Endothelial cell of umbilical vein (primary cell): Measurements from ENCODE around the gene ALG5. TPM values are rescaled to one million over a fixed set of nuclear protein-coding genes. Genes with fewer than 3 reads are reported as not detected.

Source experiments
- BruUV-seq: library from RNA; stranded (reverse); fragments of 400-500 nt; replicated peaks from 2 replicates; lab custom pipeline; 2021; lab: Mats Ljungman, UMichigan
- CTCF ChIA-PET: fragments of 300-600, 350-600 bp; sonication (Branson Sonifier 250); formaldehyde crosslinking; loops from one replicate; lab custom pipeline; 2021; ENCODE audit warnings: antibody characterized with exemption, inconsistent platforms; lab: Charles Lee
- POLR2A ChIA-PET: fragments of 300-600, 350-600 bp; sonication (Branson Sonifier 250); formaldehyde crosslinking; loops from one replicate; lab custom pipeline; 2021; ENCODE audit warnings: antibody characterized with exemption, inconsistent platforms; lab: Charles Lee
- DNase-seq: peaks from one replicate; pipeline ENCODE4 v3.0.0-alpha.2; 2011; ENCODE audit warnings: low read depth, low spot score
- FAIRE-seq: peaks from 2 replicates; lab custom pipeline; 2011; peaks lifted over from hg19 to GRCh38; lab: Jason Lieb, UNC
- H2AFZ ChIP-seq: 2 replicates; pipeline ENCODE4 v1.6.0; 2012; ENCODE audit warnings: low read depth, low read length, control low read depth, inconsistent platforms
- H3K27ac ChIP-seq: 2 replicates; pipeline ENCODE4 v1.5.1; 2011; ENCODE audit warnings: low read depth, mild to moderate bottlenecking, control low read depth, low read length, moderate library complexity; ENCODE audit not compliant: insufficient read depth
- H3K27me3 ChIP-seq, 2 experiments: 2 replicates each; pipeline versions ENCODE4 v1.6.0 to v1.6.1; 2011; ENCODE audit warnings: low read length in 2 of 2, mixed read lengths in 1 of 2; ENCODE audit not compliant: control insufficient read depth in 2 of 2, insufficient read depth in 2 of 2
- H3K36me3 ChIP-seq, 2 experiments: 2 replicates in 1 of 2; 3 replicates in 1 of 2; pipeline ENCODE4 v1.5.1; 2011; ENCODE audit warnings: low read length in 2 of 2, mild to moderate bottlenecking in 1 of 2, moderate library complexity in 1 of 2; ENCODE audit not compliant: control insufficient read depth in 2 of 2, insufficient read depth in 2 of 2; ENCODE audit errors: extremely low read depth in 1 of 2
- H3K4me1 ChIP-seq: 3 replicates; pipeline ENCODE4 v1.5.1; 2011; ENCODE audit warnings: mild to moderate bottlenecking, low read length; ENCODE audit not compliant: control insufficient read depth, insufficient read depth; ENCODE audit errors: extremely low read depth
- H3K4me2 ChIP-seq: 2 replicates; pipeline ENCODE4 v1.6.1; 2011; ENCODE audit warnings: low read length, control low read depth, mixed read lengths; ENCODE audit not compliant: insufficient read depth
- H3K4me3 ChIP-seq, 3 experiments: fragments of 200-600 bp in 1 of 3; sonication (generic), shearing (Covaris generic) in 1 of 3; replicated peaks in 1 of 3; 2 replicates each; pipeline ENCODE4 v1.5.1; 2011 to 2016; ENCODE audit warnings: control low read depth in 3 of 3, low read length in 3 of 3, mild to moderate bottlenecking in 2 of 3, inconsistent platforms in 1 of 3, low read depth in 1 of 3, moderate library complexity in 1 of 3; ENCODE audit not compliant: insufficient read depth in 1 of 3
- H3K79me2 ChIP-seq: 2 replicates; pipeline ENCODE4 v1.6.0; 2012; ENCODE audit warnings: low read length, inconsistent platforms; ENCODE audit not compliant: control insufficient read depth, insufficient read depth
- H3K9ac ChIP-seq: replicated peaks from 2 replicates; pipeline ENCODE3; 2011; ENCODE audit warnings: low read length, control low read depth; ENCODE audit not compliant: insufficient read depth; ENCODE audit errors: extremely low read depth
- H3K9me1 ChIP-seq: replicated peaks from 3 replicates; pipeline ENCODE4 v1.6.0; 2011; ENCODE audit warnings: mild to moderate bottlenecking, low read length; ENCODE audit not compliant: control insufficient read depth, insufficient read depth; ENCODE audit errors: extremely low read depth
- H3K9me3 ChIP-seq: replicated peaks from 2 replicates; pipeline ENCODE4 v1.5.1; 2012; ENCODE audit warnings: low read length, inconsistent platforms; ENCODE audit not compliant: control insufficient read depth, insufficient read depth
- H4K20me1 ChIP-seq: replicated peaks from 2 replicates; pipeline ENCODE3; 2011; ENCODE audit warnings: mild to moderate bottlenecking, low read length; ENCODE audit not compliant: control insufficient read depth, insufficient read depth; ENCODE audit errors: extremely low read depth
- CTCF ChIP-seq, 2 donors: IDR thresholded peaks; 1 replicate in 1 of 2; 2 replicates in 1 of 2; pipeline ENCODE4 v1.5.1; 2011; ENCODE audit warnings: low read length in 2 of 2, mild to moderate bottlenecking in 2 of 2, moderate library complexity in 2 of 2, control low read depth in 1 of 2, inconsistent platforms in 1 of 2, low read depth in 1 of 2; ENCODE audit not compliant: insufficient read depth in 1 of 2; ENCODE audit errors: extremely low read depth in 1 of 2
- EZH2 ChIP-seq: IDR thresholded peaks from 2 replicates; pipeline ENCODE4 v1.6.1; 2012; ENCODE audit warnings: borderline replicate concordance, low read depth, mild to moderate bottlenecking, moderate library complexity, low read length, inconsistent platforms; ENCODE audit not compliant: severe bottlenecking
- FOS ChIP-seq: IDR thresholded peaks from 2 replicates; pipeline ENCODE4 v1.6.1; 2011; ENCODE audit warnings: mild to moderate bottlenecking, low read length, moderate library complexity, borderline replicate concordance; ENCODE audit not compliant: insufficient read depth
- GATA2 ChIP-seq: IDR thresholded peaks from 2 replicates; pipeline ENCODE4 v1.7.0; 2011; ENCODE audit warnings: low read depth, mild to moderate bottlenecking, moderate library complexity, mixed read lengths, low read length; ENCODE audit not compliant: insufficient read length, insufficient read depth
- JUN ChIP-seq: IDR thresholded peaks from 2 replicates; pipeline ENCODE4 v1.6.1; 2011; ENCODE audit warnings: borderline replicate concordance, low read depth; ENCODE audit not compliant: insufficient read length, insufficient read depth
- MAX ChIP-seq: IDR thresholded peaks from 2 replicates; pipeline ENCODE4 v1.6.1; 2011; ENCODE audit not compliant: insufficient read depth, insufficient read length
- MYC ChIP-seq: IDR thresholded peaks from one replicate; pipeline ENCODE4 v1.6.1; 2011; ENCODE audit warnings: mild to moderate bottlenecking, low read depth, low read length
- POLR2A ChIP-seq: IDR thresholded peaks from 2 replicates; pipeline ENCODE4 v1.6.1; 2012; ENCODE audit warnings: low read depth, mild to moderate bottlenecking, control low read depth, low read length
- POLR2AphosphoS5 ChIP-seq: IDR thresholded peaks from 2 replicates; pipeline ENCODE4 v1.6.1; 2012; ENCODE audit warnings: low read depth, mild to moderate bottlenecking, control low read depth, low read length, moderate library complexity; ENCODE audit not compliant: insufficient read depth
- dilution Hi-C: fragments of 300-500 bp; cut with MboI; formaldehyde crosslinking; loops from one replicate; pipeline ENCODE4 v1.15.0; 2019; ENCODE audit warnings: low sequenced_read_pairs; ENCODE audit not compliant: extremely low pct_ligation_motif_present
- intact Hi-C: fragments of 100-400 bp; cut with micrococcal nuclease; formaldehyde crosslinking; loops from one replicate; pipeline ENCODE4 v1.10.0; 2022
- polyA plus RNA-seq, 4 experiments: library from polyadenylated mRNA; depleted of rRNA in 3 of 4; stranded (reverse) in 3 of 4; unstranded in 1 of 4; fragments of >200 nt; gene quantifications; 2 replicates each; pipeline versions ENCODE4 v1.2.1 to v1.2.3, GENCODE V29; 2011 to 2012; ENCODE audit warnings: missing spikeins in 1 of 4
- total RNA-seq: library from RNA; stranded (reverse); gene quantifications from 2 replicates; pipeline ENCODE4 v1.2.3, GENCODE V29; 2021

Gene ALG5
- total and polyA plus RNA-seq, 2 donors (not counting 3 experiments of a cell fraction or from before 2014, with no cell fraction given), result 24.4 to 29.3 TPM

DNA sequence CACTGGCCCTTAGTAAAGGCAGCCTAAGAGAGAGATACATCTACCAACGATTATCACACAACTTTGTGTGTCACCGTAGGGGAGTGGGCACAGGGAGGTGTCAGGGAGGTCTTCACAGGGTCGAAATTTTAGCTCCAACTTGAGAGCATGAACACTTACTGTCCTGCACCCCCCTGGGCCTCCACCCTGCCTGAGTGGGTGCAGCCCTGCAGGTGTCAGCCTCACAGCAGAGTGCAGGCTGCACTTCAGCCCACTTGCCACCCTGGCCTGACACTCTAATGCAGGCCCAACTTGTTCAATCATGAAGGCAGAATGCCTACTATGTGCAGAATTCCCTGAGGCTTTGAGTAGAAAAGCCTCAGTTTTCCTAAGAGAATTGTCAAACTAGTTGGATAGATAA lies 75.1 kb downstream of the ALG5 start:
- DNase-seq (no peak), FAIRE-seq (no peak)
- Histone ChIP-seq H4K20me1 (no peaks in the 10 kb centered on the region), H3K27ac (no peak overlapping the region), H3K4me3 (no peak overlapping the region), H2AFZ (no peak overlapping the region), H3K9ac (no peak overlapping the region), H3K27me3 (no peaks in the 10 kb centered on the region), H3K4me2 (no peak overlapping the region), H3K79me2 (no peaks in the 10 kb centered on the region), H3K36me3 (no peaks in the 10 kb centered on the region), H3K9me3 (no peaks in the 10 kb centered on the region), H3K9me1 (no peaks in the 10 kb centered on the region), H3K4me1 (peaks cover 2% of the 10 kb centered on the region)
- CTCF ChIA-PET, result no interaction called here
- POLR2A ChIA-PET, result no interaction called here
- no peak for TF ChIP-seq GATA2
- BruUV-seq, result no TSS peak
- dilution Hi-C loops, result no loop called here
- intact Hi-C loops, result no loop called here

DNA sequence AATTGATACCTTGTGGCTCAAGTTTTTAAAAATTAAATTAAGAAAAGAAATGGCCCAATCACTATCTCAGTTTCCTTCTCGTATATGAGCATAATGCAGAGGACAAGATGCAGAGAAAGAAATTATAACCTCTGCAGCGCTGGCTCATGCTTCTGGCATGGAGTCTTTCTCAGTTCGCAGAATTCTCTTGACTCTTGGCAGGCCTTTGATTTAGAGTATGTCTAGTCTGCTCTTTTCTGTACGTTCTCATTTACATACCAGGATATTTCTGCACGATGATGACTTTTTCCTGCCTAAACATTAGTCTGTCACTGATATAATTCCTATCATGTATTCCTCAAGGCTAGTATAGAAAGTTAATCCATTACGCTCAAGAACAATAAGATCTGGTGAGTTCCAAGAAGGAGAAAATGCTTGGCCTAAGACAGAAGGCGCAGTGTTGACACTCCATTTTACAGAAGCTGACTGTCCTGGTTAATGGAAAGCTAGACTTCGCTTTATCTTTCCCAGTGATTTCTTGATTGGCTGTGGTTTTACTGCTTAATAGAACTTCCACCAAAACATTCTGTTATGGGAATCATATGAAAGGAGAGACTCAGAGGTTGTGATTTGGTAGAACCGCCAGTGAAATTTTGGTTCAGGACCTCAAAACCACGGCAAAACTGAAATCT lies 77.4 kb downstream of the ALG5 start:
- no peak for FAIRE-seq
- no TSS peak for BruUV-seq

More for the DNA sequence above, 77.4 kb downstream of the ALG5 start:
- no peaks in the 10 kb centered on the region for H3K9me1 ChIP-seq
- H3K4me3 ChIP-seq, result no peak overlapping the region
- no peaks in the 10 kb centered on the region for H3K27me3 ChIP-seq
- no peak overlapping the region for H3K27ac ChIP-seq
- DNase-seq, result no peak
- H4K20me1 ChIP-seq, result no peaks in the 10 kb centered on the region
- intact Hi-C loops (loop anchor here (2.0 kb wide), 1 partner anchor 77 kb away; the partner anchor contains the start of gene ALG5), dilution Hi-C loops (no loop called here)
- CTCF ChIA-PET, result no interaction called here
- H3K9me3 ChIP-seq, result no peaks in the 10 kb centered on the region
- no peak overlapping the region for H3K9ac ChIP-seq
- TF ChIP-seq JUN, result no peak
- no peak for TF ChIP-seq CTCF (IDR thresholded peaks at IDR 0.05; ENCODE audit: extremely low read depth in 1 of 2, insufficient read depth in 1 of 2, low read depth in 1 of 2, low read length in 2 of 2)
- TF ChIP-seq MAX, result no peak
- TF ChIP-seq POLR2AphosphoS5, result no peak
- TF ChIP-seq MYC, result no peak
- no peak for TF ChIP-seq GATA2
- TF ChIP-seq EZH2, result no peak
- TF ChIP-seq FOS, result no peak
- TF ChIP-seq POLR2A, result no peak
- H2AFZ ChIP-seq, result no peak overlapping the region
- no peaks in the 10 kb centered on the region for H3K36me3 ChIP-seq
- no peak overlapping the region for H3K4me2 ChIP-seq
- POLR2A ChIA-PET, result no interaction called here
- peaks cover 11% of the 10 kb centered on the region for H3K4me1 ChIP-seq
- peaks cover 8% of the 10 kb centered on the region for H3K79me2 ChIP-seq
